ENCODE data around the gene GIMAP8. TPM values are rescaled to one million over a fixed set of nuclear protein-coding genes. Genes with fewer than 3 reads are reported as not detected.

Gene GIMAP8
- total and polyA plus RNA-seq, 2 of the 8 experiments (the other 6 are each of a cell fraction or from before 2014, with no cell fraction given), result not detected

- Histone ChIP-seq H2AFZ (ENCODE audit: low read length) (no peak overlapping the region), H2BK120ac (replicated peaks; ENCODE audit: low read depth, low read length) (no peak overlapping the region), H3K9me3 (ENCODE audit: insufficient read depth in 2 of 2, low read depth in 1 of 2, low read length in 1 of 2) (peaks cover 0 to 2% of the 10 kb centered on the region in 2 experiments; a peak in 1 of 4 replicates), H3K23ac (ENCODE audit: insufficient read length) (no peak overlapping the region), H2BK15ac (ENCODE audit: low read length) (no peak overlapping the region), H3K79me1 (ENCODE audit: low read depth, low read length) (no peaks in the 10 kb centered on the region), H3K9ac (replicated peaks in 1 of 4; ENCODE audit: extremely low read depth in 1 of 4, low read depth in 3 of 4, low read length in 3 of 4) (no peak overlapping the region), H3K18ac (ENCODE audit: extremely low read depth, low read length) (no peak overlapping the region), H4K91ac (replicated peaks; ENCODE audit: insufficient read length, low read length) (no peak overlapping the region), H3K23me2 (ENCODE audit: low read depth, low read length) (no peaks in the 10 kb centered on the region), H2BK20ac (ENCODE audit: low read length) (no peak overlapping the region), H3K4me2 (ENCODE audit: insufficient read depth in 1 of 2, low read depth in 2 of 2, low read length in 2 of 2) (no peak overlapping the region), H4K5ac (ENCODE audit: insufficient read length, low read depth, low read length) (no peak overlapping the region), H3K79me2 (ENCODE audit: control insufficient read depth in 1 of 2, insufficient read depth in 2 of 2, low read length in 2 of 2) (no peaks in the 10 kb centered on the region), H2BK5ac (ENCODE audit: low read depth, low read length) (no peak overlapping the region), H3K27ac (ENCODE audit: low read depth, low read length) (no peak overlapping the region), H2BK12ac (ENCODE audit: low read depth, low read length) (no peak overlapping the region), H3K14ac (ENCODE audit: insufficient read length) (no peak overlapping the region), H2AK5ac (ENCODE audit: low read depth, low read length) (no peak overlapping the region), H3K36me3 (ENCODE audit: control insufficient read depth in 2 of 4, insufficient read depth in 4 of 4, low read length in 3 of 4) (no peaks in the 10 kb centered on the region), H3K4me3 (ENCODE audit: extremely low read depth in 1 of 4, insufficient read depth in 2 of 4, low read depth in 3 of 4, low read length in 4 of 4) (no peak overlapping the region), H3K56ac (replicated peaks; ENCODE audit: insufficient read length, low read depth, low read length) (no peak overlapping the region), H3K4ac (replicated peaks; ENCODE audit: insufficient read length, low read depth, low read length) (no peak overlapping the region), H4K20me1 (replicated peaks in 1 of 2; ENCODE audit: control insufficient read depth in 1 of 2, insufficient read depth in 2 of 2, low read length in 2 of 2) (no peaks in the 10 kb centered on the region), H3K4me1 (replicated peaks in 1 of 4; ENCODE audit: control insufficient read depth in 3 of 4, insufficient read depth in 4 of 4, low read length in 3 of 4) (no peaks in the 10 kb centered on the region), H4K8ac (ENCODE audit: extremely low read depth, insufficient read depth, low read length) (no peak overlapping the region), H3K27me3 (replicated peaks in 1 of 4; ENCODE audit: control insufficient read depth in 3 of 4, extremely low read depth in 1 of 4, insufficient read depth in 3 of 4, low read length in 3 of 4) (peaks cover 0 to under 1% (median 0%) of the 10 kb centered on the region in 4 experiments; a peak in 1 of 7 replicates)
- WGBS, 2 experiments (ENCODE audit: extremely low coverage in 1 of 2, insufficient coverage in 1 of 2, insufficient read length in 1 of 2, insufficient replicate concordance in 2 of 2, low coverage in 1 of 2, low lambda C conversion rate in 2 of 2, missing lambda C conversion rate in 1 of 2), result 75% methylated on average over 4 of the region's 4 CpGs; no CpG with 5 or more reads in 1 of the 2 experiments
- DNase-seq (ENCODE audit: low read depth in 1 of 2, low spot score in 2 of 2) (no peak), FAIRE-seq (no peak)
- ChIA-PET CTCF (ENCODE audit: partially characterized antibody) (no interaction called here), POLR2A (ENCODE audit: partially characterized antibody) (no interaction called here)
- TF ChIP-seq MAFK (IDR thresholded peaks at IDR 0.05; ENCODE audit: low read depth, low read length), result no peak
- TF ChIP-seq JUN (IDR thresholded peaks at IDR 0.05; ENCODE audit: low read depth, low read length), result no peak
- no peak for TF ChIP-seq RNF2 (IDR thresholded peaks at IDR 0.05; ENCODE audit: borderline replicate concordance, low read depth, low read length, missing control alignments, poor library complexity, severe bottlenecking)
- TF ChIP-seq YY1 (IDR thresholded peaks at IDR 0.05; ENCODE audit: low read depth, low read length), result no peak
- TF ChIP-seq KDM1A (IDR thresholded peaks at IDR 0.05; ENCODE audit: borderline replicate concordance, low read length), result no peak
- no peak for TF ChIP-seq TEAD4 (IDR thresholded peaks at IDR 0.05; ENCODE audit: low read depth, low read length)
- no peak for TF ChIP-seq BCL11A (IDR thresholded peaks at IDR 0.05; ENCODE audit: low read depth in 2 of 2, low read length in 2 of 2)
- no peak for TF ChIP-seq NRF1 (IDR thresholded peaks at IDR 0.05; ENCODE audit: low read depth, low read length)
- no peak for TF ChIP-seq HDAC2 (IDR thresholded peaks at IDR 0.05; ENCODE audit: borderline replicate concordance in 1 of 2, low read depth in 2 of 2, low read length in 2 of 2)
- TF ChIP-seq ASH2L (IDR thresholded peaks at IDR 0.05; ENCODE audit: low read length), result no peak
- TF ChIP-seq NANOG (IDR thresholded peaks at IDR 0.05; ENCODE audit: insufficient read depth, low read depth, low read length, poor library complexity, severe bottlenecking), result no peak
- TF ChIP-seq, protein P1, sequence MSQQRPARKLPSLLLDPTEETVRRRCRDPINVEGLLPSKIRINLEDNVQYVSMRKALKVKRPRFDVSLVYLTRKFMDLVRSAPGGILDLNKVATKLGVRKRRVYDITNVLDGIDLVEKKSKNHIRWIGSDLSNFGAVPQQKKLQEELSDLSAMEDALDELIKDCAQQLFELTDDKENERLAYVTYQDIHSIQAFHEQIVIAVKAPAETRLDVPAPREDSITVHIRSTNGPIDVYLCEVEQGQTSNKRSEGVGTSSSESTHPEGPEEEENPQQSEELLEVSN (IDR thresholded peaks at IDR 0.05), result no peak
- TF ChIP-seq SIRT6 (IDR thresholded peaks at IDR 0.05; ENCODE audit: low read length), result no peak
- no peak for TF ChIP-seq HDAC6 (IDR thresholded peaks at IDR 0.05; ENCODE audit: low read depth, low read length)
- no peak for TF ChIP-seq SP2 (IDR thresholded peaks at IDR 0.05; ENCODE audit: low read length)
Observed at GRCh38 chr7:150435047-150435389, 15.4 kb upstream of the GIMAP8 start.

Data from H1 (cell line).